Muscle of leg (tissue), 11 donors: Measurements from ENCODE around the gene FAM50B. TPM values are rescaled to one million over a fixed set of nuclear protein-coding genes. Genes with fewer than 3 reads are reported as not detected.

Experiments
- DNase-seq: peaks from one replicate; pipeline ENCODE4 v3.0.0; 2013
- H3K27ac ChIP-seq: one replicate; pipeline ENCODE4 v1.5.1; 2013; ENCODE audit warnings: mild to moderate bottlenecking, low read length, control low read depth
- H3K27me3 ChIP-seq: one replicate; pipeline ENCODE4 v1.6.1; 2013; ENCODE audit warnings: low read length; ENCODE audit not compliant: control insufficient read depth, insufficient read depth
- H3K36me3 ChIP-seq: one replicate; pipeline ENCODE4 v1.6.1; 2013; ENCODE audit warnings: low read length; ENCODE audit not compliant: control insufficient read depth, insufficient read depth
- H3K4me1 ChIP-seq: one replicate; pipeline ENCODE4 v1.6.1; 2013; ENCODE audit warnings: low read length; ENCODE audit not compliant: control insufficient read depth, insufficient read depth
- H3K4me3 ChIP-seq: one replicate; pipeline ENCODE4 v1.5.1; 2013; ENCODE audit warnings: low read length, control low read depth
- H3K9me3 ChIP-seq: replicated peaks from 2 replicates; pipeline ENCODE4 v1.6.1; 2013; ENCODE audit warnings: low read depth, low read length; ENCODE audit not compliant: control insufficient read depth
- WGBS: methylation state at CpG from one replicate; pipeline ENCODE4 v1.1.5; 2013; ENCODE audit warnings: missing lambda C conversion rate; ENCODE audit not compliant: insufficient coverage; 5-methylcytosine and 5-hydroxymethylcytosine counted together
- polyA plus RNA-seq, 8 donors: library from polyadenylated mRNA; unstranded; fragments of 120-200 nt; gene quantifications; one replicate each; pipeline versions ENCODE4 v1.2.1 to v1.2.3, GENCODE V29; 2013; ENCODE audit warnings: inconsistent platforms in 1 of 8, low replicate concordance in 1 of 8; ENCODE audit not compliant: insufficient read length in 8 of 8, insufficient read depth in 1 of 8
- total RNA-seq: library from RNA; stranded (reverse); fragments of 120-200 nt; gene quantifications from one replicate; pipeline ENCODE4 v1.2.4, GENCODE V29; 2013

Gene FAM50B
- total and polyA plus RNA-seq, 9 donors: 5.6 to 8.9 (median 7.4) TPM

- no peaks in the 10 kb centered on the region for H3K27me3 ChIP-seq
- H3K4me3 ChIP-seq: no peak overlapping the region
- H3K9me3 ChIP-seq: no peaks in the 10 kb centered on the region
- no peaks in the 10 kb centered on the region for H3K36me3 ChIP-seq
- WGBS: 80% methylated on average over 2 of the region's 6 CpGs
- H3K4me1 ChIP-seq: peaks cover 20% of the 10 kb centered on the region
- H3K27ac ChIP-seq: no peak overlapping the region
- DNase-seq: peak; percentile 76
These were observed 43.4 kb downstream of the FAM50B start for GRCh38 chr6:3892603-3893002.

- H3K27ac ChIP-seq: no peak overlapping the region
- H3K4me3 ChIP-seq: no peak overlapping the region
- no peaks in the 10 kb centered on the region for H3K36me3 ChIP-seq
- no peak for DNase-seq
- no peaks in the 10 kb centered on the region for H3K9me3 ChIP-seq
- H3K4me1 ChIP-seq: peaks cover 12% of the 10 kb centered on the region
- no peaks in the 10 kb centered on the region for H3K27me3 ChIP-seq
- WGBS: 98% methylated on average over 8 of the region's 10 CpGs
These were observed 44.3 kb downstream of the FAM50B start for GRCh38 chr6:3893487-3893886.

DNA sequence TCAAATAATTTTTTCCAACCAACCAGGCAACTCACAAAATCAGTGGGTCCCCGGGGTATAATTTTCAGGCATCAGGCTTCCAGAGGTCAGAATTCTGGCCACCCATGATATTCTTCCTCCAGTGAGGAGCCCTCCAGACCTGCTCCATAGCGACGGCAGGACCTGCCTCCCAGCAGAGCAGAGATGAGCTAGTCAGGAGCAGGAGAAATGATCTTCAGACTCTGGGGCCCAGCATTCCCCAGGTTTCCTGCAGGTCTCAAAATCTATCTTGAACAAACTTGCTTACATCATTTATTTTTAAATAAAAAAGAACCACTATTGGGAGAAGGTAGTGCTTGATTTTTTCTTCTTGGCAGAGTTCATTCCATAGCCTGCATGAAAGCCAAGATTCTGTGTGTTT, 44.7 kb downstream of the FAM50B start:
- no peaks in the 10 kb centered on the region for H3K27me3 ChIP-seq
- H3K27ac ChIP-seq: no peak overlapping the region
- no peaks in the 10 kb centered on the region for H3K36me3 ChIP-seq
- WGBS: 100% methylated on average over 1 of the region's 3 CpGs
- no peak overlapping the region for H3K4me3 ChIP-seq
- DNase-seq: no peak
- no peaks in the 10 kb centered on the region for H3K9me3 ChIP-seq
- peaks cover 11% of the 10 kb centered on the region for H3K4me1 ChIP-seq

- H3K4me1 ChIP-seq: peaks cover 11% of the 10 kb centered on the region
- DNase-seq: no peak
- 50% methylated on average over 2 of the region's 14 CpGs for WGBS
- H3K27ac ChIP-seq: no peak overlapping the region
- no peaks in the 10 kb centered on the region for H3K36me3 ChIP-seq
- no peaks in the 10 kb centered on the region for H3K9me3 ChIP-seq
- no peaks in the 10 kb centered on the region for H3K27me3 ChIP-seq
- H3K4me3 ChIP-seq: no peak overlapping the region
These were observed 45.6 kb downstream of the FAM50B start for GRCh38 chr6:3894590-3895311.

DNA sequence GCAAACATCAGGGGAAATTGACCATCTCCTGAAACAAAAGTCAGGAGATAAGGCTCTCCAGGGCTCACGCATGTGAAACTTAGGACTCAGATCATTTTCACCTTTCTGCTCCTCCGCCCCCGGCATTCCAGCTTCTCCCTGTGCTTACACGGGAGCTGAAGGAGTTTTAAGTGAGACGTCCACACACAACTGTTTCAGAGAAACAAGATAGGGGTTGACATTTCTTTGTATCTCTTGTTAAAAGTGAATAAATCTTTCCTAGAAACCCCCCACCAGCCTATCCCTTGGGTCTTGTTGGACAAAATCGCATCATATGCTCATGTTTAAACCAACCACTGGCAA, 46.1 kb downstream of the FAM50B start:
- no CpG with 5 or more reads among the region's 6 CpGs for WGBS
- DNase-seq: no peak
- H3K36me3 ChIP-seq: no peaks in the 10 kb centered on the region
- no peaks in the 10 kb centered on the region for H3K27me3 ChIP-seq
- H3K9me3 ChIP-seq: no peaks in the 10 kb centered on the region
- H3K4me3 ChIP-seq: no peak overlapping the region
- peaks cover 11% of the 10 kb centered on the region for H3K4me1 ChIP-seq
- no peak overlapping the region for H3K27ac ChIP-seq

DNA sequence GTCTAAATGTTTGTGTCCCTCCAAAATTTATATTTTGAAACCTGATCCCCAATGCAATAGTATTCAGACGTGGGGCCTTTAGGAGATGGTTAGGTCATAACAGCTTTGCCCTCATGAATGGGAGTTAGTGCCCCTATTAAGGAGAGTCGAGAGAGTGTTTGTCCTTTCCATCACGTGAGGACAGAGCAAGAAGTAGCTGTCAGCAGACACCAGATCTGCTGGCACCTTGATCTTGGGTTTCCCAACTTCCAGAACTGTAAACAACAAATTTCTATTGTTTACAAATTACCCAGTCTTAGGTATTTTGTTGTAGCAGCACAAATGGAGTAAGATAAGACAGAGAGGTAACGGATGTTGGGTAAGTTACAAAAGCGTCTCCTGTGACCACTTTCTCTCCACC, 46.6 kb downstream of the FAM50B start:
- DNase-seq: no peak
- peaks cover 11% of the 10 kb centered on the region for H3K4me1 ChIP-seq
- no peak overlapping the region for H3K27ac ChIP-seq
- H3K4me3 ChIP-seq: no peak overlapping the region
- WGBS: 88% methylated on average over 2 of the region's 5 CpGs
- H3K27me3 ChIP-seq: no peaks in the 10 kb centered on the region
- H3K9me3 ChIP-seq: no peaks in the 10 kb centered on the region
- H3K36me3 ChIP-seq: no peaks in the 10 kb centered on the region

- Histone ChIP-seq H3K36me3 (no peaks in the 10 kb centered on the region), H3K27ac (no peak overlapping the region), H3K4me1 (peaks cover 10% of the 10 kb centered on the region), H3K27me3 (no peaks in the 10 kb centered on the region), H3K9me3 (no peaks in the 10 kb centered on the region), H3K4me3 (no peak overlapping the region)
- 97% methylated on average over 13 of the region's 14 CpGs for WGBS
- DNase-seq: no peak
These were observed 49.3 kb downstream of the FAM50B start for GRCh38 chr6:3898265-3898994.

GRCh38 chr6:3899061-3899460, 49.9 kb downstream of the FAM50B start:
- Histone ChIP-seq H3K9me3 (no peaks in the 10 kb centered on the region), H3K27me3 (no peaks in the 10 kb centered on the region), H3K27ac (no peak overlapping the region), H3K4me1 (peaks cover 10% of the 10 kb centered on the region), H3K4me3 (no peak overlapping the region), H3K36me3 (no peaks in the 10 kb centered on the region)
- no peak for DNase-seq
- WGBS: 88% methylated on average over 5 of the region's 9 CpGs

DNA sequence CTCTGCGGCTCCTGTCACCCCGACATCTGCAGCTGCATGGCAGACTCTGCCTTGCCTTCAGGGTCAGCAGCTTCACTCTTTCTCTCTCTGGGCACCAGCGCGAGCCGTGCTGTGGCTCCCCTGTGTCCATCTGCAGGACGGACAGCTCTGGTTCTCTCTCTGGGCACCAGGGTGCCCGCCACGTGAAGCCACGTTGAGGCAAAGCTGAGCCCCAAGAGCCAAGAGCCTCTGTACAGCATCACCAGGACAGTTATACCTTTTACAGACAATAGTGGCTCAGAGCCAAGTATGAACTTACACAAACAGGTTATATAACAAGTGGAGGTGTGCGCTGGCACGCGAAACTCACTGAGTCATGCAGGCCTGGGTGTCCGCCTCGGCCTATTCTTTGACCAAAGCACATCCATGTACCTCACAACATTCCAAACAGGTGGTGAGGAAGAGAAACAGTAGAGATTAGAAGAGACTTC, 50.8 kb downstream of the FAM50B start:
- no peak for DNase-seq
- Histone ChIP-seq H3K4me3 (no peak overlapping the region), H3K9me3 (no peaks in the 10 kb centered on the region), H3K4me1 (peaks cover 10% of the 10 kb centered on the region), H3K36me3 (no peaks in the 10 kb centered on the region), H3K27me3 (no peaks in the 10 kb centered on the region), H3K27ac (no peak overlapping the region)
- WGBS: 96% methylated on average over 6 of the region's 14 CpGs
